Endodermal cell (in vitro differentiated cells): ENCODE data around the gene MRPL11. TPM values are rescaled to one million over a fixed set of nuclear protein-coding genes. Genes with fewer than 3 reads are reported as not detected.

ENCODE experiments used
- DNase-seq: peaks from one replicate; pipeline ENCODE4 v3.0.0-alpha.2; 2017
- H3K27ac ChIP-seq: 2 replicates; pipeline ENCODE4 v1.5.1; 2013; ENCODE audit warnings: mild to moderate bottlenecking, low read depth, low read length, moderate library complexity
- H3K27me3 ChIP-seq: 2 replicates; pipeline ENCODE4 v1.6.1; 2013; ENCODE audit warnings: mild to moderate bottlenecking, low read length, moderate library complexity; ENCODE audit not compliant: insufficient read depth, control insufficient read depth, poor library complexity, severe bottlenecking
- H3K36me3 ChIP-seq: 2 replicates; pipeline ENCODE4 v1.7.0; 2013; ENCODE audit warnings: mild to moderate bottlenecking, low read length, moderate library complexity; ENCODE audit not compliant: control insufficient read depth, insufficient read depth
- H3K4me1 ChIP-seq: one replicate; pipeline ENCODE4 v1.7.0; 2013; ENCODE audit warnings: low read length; ENCODE audit not compliant: control insufficient read depth, insufficient read depth
- H3K4me3 ChIP-seq: 2 replicates; pipeline ENCODE4 v1.5.1; 2013; ENCODE audit warnings: mild to moderate bottlenecking, low read length, moderate library complexity
- H3K9ac ChIP-seq: 2 replicates; pipeline ENCODE4 v1.6.1; 2013; ENCODE audit warnings: mild to moderate bottlenecking, low read length, moderate library complexity; ENCODE audit not compliant: poor library complexity, severe bottlenecking; ENCODE audit errors: extremely low read depth
- H3K9me3 ChIP-seq: 2 replicates; pipeline ENCODE4 v1.6.1; 2013; ENCODE audit warnings: mild to moderate bottlenecking, low read length, moderate library complexity; ENCODE audit not compliant: control insufficient read depth
- H3K27ac Mint-ChIP-seq: 2 replicates; pipeline ENCODE4 v1.8.0; 2020; ENCODE audit warnings: mixed read lengths
- H3K27me3 Mint-ChIP-seq: 2 replicates; pipeline ENCODE4 v1.8.0; 2021; ENCODE audit warnings: mild to moderate bottlenecking, mixed read lengths; ENCODE audit not compliant: insufficient read depth
- H3K36me3 Mint-ChIP-seq: 2 replicates; pipeline ENCODE4 v1.8.0; 2020; ENCODE audit warnings: low read depth, mixed read lengths
- H3K4me1 Mint-ChIP-seq: 2 replicates; pipeline ENCODE4 v1.8.0; 2020; ENCODE audit warnings: mixed read lengths
- H3K4me3 Mint-ChIP-seq: 2 replicates; pipeline ENCODE4 v1.8.0; 2020; ENCODE audit warnings: mild to moderate bottlenecking, moderate library complexity, mixed read lengths
- H3K9me3 Mint-ChIP-seq: 2 replicates; pipeline ENCODE4 v1.8.0; 2020; ENCODE audit warnings: mild to moderate bottlenecking, mixed read lengths
- WGBS, 2 experiments: methylation state at CpG; one replicate each; pipeline versions ENCODE4 v1.1.5 to v1.1.7; 2013; ENCODE audit warnings: missing lambda C conversion rate in 2 of 2, mixed read lengths in 1 of 2; ENCODE audit not compliant: insufficient coverage in 1 of 2, insufficient read length in 1 of 2; 5-methylcytosine and 5-hydroxymethylcytosine counted together
- long read RNA-seq, 4 experiments: library from polyadenylated mRNA in 2 of 4; library from RNA in 1 of 4; library from capped mRNA in 1 of 4; stranded (forward) in 3 of 4; unstranded in 1 of 4; transcript quantifications; one replicate each; pipeline ENCODE4 v2.0.0, GENCODE V29; 2020 to 2021; ENCODE audit warnings: inconsistent platforms in 1 of 4
- polyA plus RNA-seq, 2 experiments: library from polyadenylated mRNA; stranded (reverse); fragments of 50-300 nt; gene quantifications; one replicate each; pipeline ENCODE4 v1.2.3, GENCODE V29; 2013
- total RNA-seq, 2 donors: library from RNA; stranded (reverse); fragmentation: NEBNext Ultra II Directional in 1 of 2; extraction: Animal tissue kit (Norgen Biotek cat#: 25700) in 1 of 2; gene quantifications; 2 replicates in 1 of 2; 3 replicates in 1 of 2; pipeline ENCODE4 v1.2.1, GENCODE V29; 2021
- TF ChIP-seq, protein P1 (sequence below): fragments of 200-600 bp; sonication (generic); conservative IDR thresholded peaks from 2 replicates; pipeline ENCODE4 v1.5.0; 2021; ENCODE audit warnings: antibody characterized with exemption, mild to moderate bottlenecking

MRPL11 gene
- total RNA-seq = 100 to 1,000 TPM in 1 of 2 donors, 10 to 100 TPM in 1; 84.5 to 111 TPM
- polyA plus RNA-seq (2013, experiment 1 of 2) = 75.5 TPM
- 71.1 TPM for polyA plus RNA-seq (2013, experiment 2 of 2)
- long read RNA-seq, experiment 1, transcript MRPL11-203 (5 exons, 1,527 nt) = minor isoform, 25 of 85 reads
- long read RNA-seq, experiment 1, transcript MRPL11-201 (5 exons, 1,605 nt) = major isoform, 45 of 85 reads
- long read RNA-seq, experiment 1, partial matches to known transcripts = 7 of 85 reads
- long read RNA-seq, experiment 1, other reads (novel, unspliced or antisense) = 6 of 85 reads
- long read RNA-seq, experiment 2, transcript MRPL11-201 (5 exons, 1,605 nt) = major isoform, 48 of 73 reads
- long read RNA-seq, experiment 2, transcript MRPL11-203 (5 exons, 1,527 nt) = minor isoform, 19 of 73 reads
- long read RNA-seq, experiment 2, partial matches to known transcripts = 0 of 73 reads
- long read RNA-seq, experiment 2, other reads (novel, unspliced or antisense) = 5 of 73 reads
- long read RNA-seq, experiment 3, transcript MRPL11-203 (5 exons, 1,527 nt) = minor isoform, 10 of 60 reads
- long read RNA-seq, experiment 3, transcript MRPL11-201 (5 exons, 1,605 nt) = major isoform, 39 of 60 reads
- long read RNA-seq, experiment 3, partial matches to known transcripts = 7 of 60 reads
- long read RNA-seq, experiment 3, other reads (novel, unspliced or antisense) = 4 of 60 reads
- long read RNA-seq, experiment 4, transcript MRPL11-201 (5 exons, 1,605 nt) = major isoform, 65 of 75 reads
- long read RNA-seq, experiment 4, partial matches to known transcripts = 0 of 75 reads
- long read RNA-seq, experiment 4, other reads (novel, unspliced or antisense) = 4 of 75 reads

- WGBS, 2 experiments = 10 to 13% methylated on average over 22 to 45 of the region's 45 CpGs
- peaks cover 26% of the 10 kb centered on the region for H3K36me3 ChIP-seq
- H3K27ac ChIP-seq = peak within 1 kb of the TSS; percentile 85
- peak within 1 kb of the TSS; percentile 100 for H3K27ac Mint-ChIP-seq
- H3K9me3 Mint-ChIP-seq = peaks cover 24% of the 10 kb centered on the region
- peaks cover 3% of the 10 kb centered on the region for H3K27me3 Mint-ChIP-seq
- no peaks in the 10 kb centered on the region for H3K4me1 ChIP-seq
- peak; percentile 98 for DNase-seq
- peaks cover 24% of the 10 kb centered on the region for H3K36me3 Mint-ChIP-seq
- no peaks in the 10 kb centered on the region for H3K27me3 ChIP-seq
- H3K4me3 ChIP-seq = peak within 1 kb of the TSS; percentile 96
- H3K9me3 ChIP-seq = peaks cover 8% of the 10 kb centered on the region
- TF ChIP-seq, protein P1, sequence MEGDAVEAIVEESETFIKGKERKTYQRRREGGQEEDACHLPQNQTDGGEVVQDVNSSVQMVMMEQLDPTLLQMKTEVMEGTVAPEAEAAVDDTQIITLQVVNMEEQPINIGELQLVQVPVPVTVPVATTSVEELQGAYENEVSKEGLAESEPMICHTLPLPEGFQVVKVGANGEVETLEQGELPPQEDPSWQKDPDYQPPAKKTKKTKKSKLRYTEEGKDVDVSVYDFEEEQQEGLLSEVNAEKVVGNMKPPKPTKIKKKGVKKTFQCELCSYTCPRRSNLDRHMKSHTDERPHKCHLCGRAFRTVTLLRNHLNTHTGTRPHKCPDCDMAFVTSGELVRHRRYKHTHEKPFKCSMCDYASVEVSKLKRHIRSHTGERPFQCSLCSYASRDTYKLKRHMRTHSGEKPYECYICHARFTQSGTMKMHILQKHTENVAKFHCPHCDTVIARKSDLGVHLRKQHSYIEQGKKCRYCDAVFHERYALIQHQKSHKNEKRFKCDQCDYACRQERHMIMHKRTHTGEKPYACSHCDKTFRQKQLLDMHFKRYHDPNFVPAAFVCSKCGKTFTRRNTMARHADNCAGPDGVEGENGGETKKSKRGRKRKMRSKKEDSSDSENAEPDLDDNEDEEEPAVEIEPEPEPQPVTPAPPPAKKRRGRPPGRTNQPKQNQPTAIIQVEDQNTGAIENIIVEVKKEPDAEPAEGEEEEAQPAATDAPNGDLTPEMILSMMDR = peak; percentile 72
- H3K4me3 Mint-ChIP-seq = peak within 1 kb of the TSS; percentile 89
- peaks cover 7% of the 10 kb centered on the region for H3K4me1 Mint-ChIP-seq
- H3K9ac ChIP-seq = peak within 1 kb of the TSS; percentile 85
Observed at GRCh38 chr11:66438504-66439466, at the start of gene MRPL11. MRPL11 (minus strand) TSS chr11:66438848; CDS start chr11:66438754, 94 bp downstream.

- Histone ChIP-seq H3K9ac (no peak overlapping the region), H3K27me3 (no peaks in the 10 kb centered on the region), H3K4me1 (no peaks in the 10 kb centered on the region), H3K9me3 (no peaks in the 10 kb centered on the region), H3K27ac (no peak overlapping the region), H3K36me3 (peaks cover 40% of the 10 kb centered on the region), H3K4me3 (no peak overlapping the region)
- Mint-ChIP-seq H3K36me3 (peaks cover 47% of the 10 kb centered on the region), H3K4me1 (no peaks in the 10 kb centered on the region), H3K4me3 (no peak overlapping the region), H3K27ac (no peak overlapping the region), H3K27me3 (no peaks in the 10 kb centered on the region), H3K9me3 (no peaks in the 10 kb centered on the region)
- WGBS, 2 experiments = 88 to 96% methylated on average over 3 to 7 of the region's 7 CpGs
- DNase-seq = no peak
- TF ChIP-seq, protein P1 = no peak
Observed at GRCh38 chr11:66484806-66485380, 46.2 kb upstream of the MRPL11 start.
